GM10248 (cell line): ENCODE data around the gene OR2Z1.

ENCODE experiments used
- CTCF ChIA-PET: fragments of 300-600 bp; sonication (Branson Sonifier 250); formaldehyde crosslinking; extraction: SDS; loops from one replicate; lab custom pipeline; 2021; ENCODE audit warnings: antibody characterized with exemption; lab: Yijun Ruan, JAX
- POLR2A ChIA-PET: fragments of 350-650 bp; sonication (Branson Sonifier 250); formaldehyde crosslinking; extraction: SDS; loops from one replicate; lab custom pipeline; 2020; ENCODE audit warnings: antibody characterized with exemption; lab: Yijun Ruan, JAX
- DNase-seq: peaks from one replicate; pipeline ENCODE4 v3.0.0; 2012; ENCODE audit errors: extremely low spot score
- CTCF ChIP-seq: IDR thresholded peaks from 2 replicates; pipeline ENCODE4 v1.5.1; 2012; ENCODE audit warnings: mild to moderate bottlenecking, low read depth; ENCODE audit errors: extremely low read depth, missing control alignments, control extremely low read depth

Gene OR2Z1

GRCh38 chr19:8690753-8691539, 30.5 kb upstream of the OR2Z1 start:
- CTCF ChIA-PET, result interaction anchor here (1.0 to 5.2 kb wide), 3 partner anchors 37 to 110 kb away, joined by 3 to 73 read pairs (median 6); no protein-coding TSS in a partner anchor

GRCh38 chr19:8695501-8695900, 25.9 kb upstream of the OR2Z1 start:
- CTCF ChIA-PET, result interaction anchor here (1.0 to 5.2 kb wide), 8 partner anchors 24 to 115 kb away, joined by 3 to 73 read pairs (median 10); no protein-coding TSS in a partner anchor
- POLR2A ChIA-PET, result no interaction called here
- TF ChIP-seq CTCF, result no peak
- DNase-seq, result no peak

More at GRCh38 chr19:8690753-8691539, 30.5 kb upstream of the OR2Z1 start:
- DNase-seq, result no peak
- TF ChIP-seq CTCF, result no peak
- POLR2A ChIA-PET, result no interaction called here

GRCh38 chr19:8695911-8696310, 25.5 kb upstream of the OR2Z1 start:
- ChIA-PET POLR2A (no interaction called here), CTCF (interaction anchor here (3.9 to 5.2 kb wide), 2 partner anchors 42 to 116 kb away, joined by 32 to 73 read pairs; no protein-coding TSS in a partner anchor)
- no peak for TF ChIP-seq CTCF
- no peak for DNase-seq

- CTCF ChIA-PET, result interaction anchor here (1.5 kb wide), 1 partner anchor 42 kb away, joined by 6 read pairs; no protein-coding TSS in a partner anchor
- POLR2A ChIA-PET, result no interaction called here
- no peak for TF ChIP-seq CTCF
- DNase-seq, result no peak
Measured at GRCh38 chr19:8696993-8697392, 24.4 kb upstream of the OR2Z1 start.

GRCh38 chr19:8697671-8698432, 23.6 kb upstream of the OR2Z1 start:
- DNase-seq, result no peak
- TF ChIP-seq CTCF, result no peak
- ChIA-PET CTCF (interaction anchor here (1.5 kb wide), 1 partner anchor 43 kb away, joined by 6 read pairs; no protein-coding TSS in a partner anchor), POLR2A (no interaction called here)

GRCh38 chr19:8698433-8699063, 22.9 kb upstream of the OR2Z1 start, which contains the start of gene ACTL9:
Gene ACTL9, minus strand, starts transcription at chr19:8698795. Its CDS starts 94 bp downstream, at chr19:8698701.
- ChIA-PET CTCF (interaction anchor here (0.8 to 1.5 kb wide), 2 partner anchors 44 to 45 kb away, joined by 3 to 6 read pairs; no protein-coding TSS in a partner anchor), POLR2A (no interaction called here)
- TF ChIP-seq CTCF, result no peak
- no peak for DNase-seq
